Activated T-helper 1 cell treated with anti-CD3 and anti-CD28 coated beads, Interleukin-12 subunit alpha, Interleukin-12 subunit beta, Interleukin-2, Interleukin-4 antibody, amounts not matched to agents 30 ng/mL and 10 ng/mL and 1 ng/mL, durations not matched to agents 14 hours and 24 hours and 36 hours (primary cell): ENCODE results near the gene ERP44. TPM values are rescaled to one million over a fixed set of nuclear protein-coding genes. Genes with fewer than 3 reads are reported as not detected.
A peak's percentile ranks its signal among the peaks of the same experiment; 100 is the strongest.

Experiments used
- DNase-seq: peaks from one replicate; pipeline ENCODE4 v3.0.0; 2021; ENCODE audit warnings: low spot score
- H3K27ac Mint-ChIP-seq: one replicate; pipeline ENCODE4 v1.8.0; 2021; ENCODE audit warnings: mild to moderate bottlenecking, mixed read lengths
- H3K27me3 Mint-ChIP-seq: one replicate; pipeline ENCODE4 v1.8.0; 2022; ENCODE audit warnings: mild to moderate bottlenecking, moderate library complexity, mixed read lengths; ENCODE audit not compliant: insufficient read depth
- H3K36me3 Mint-ChIP-seq: one replicate; pipeline ENCODE4 v1.8.0; 2021; ENCODE audit warnings: low read depth, mixed read lengths
- H3K4me1 Mint-ChIP-seq: one replicate; pipeline ENCODE4 v1.8.0; 2021; ENCODE audit warnings: low read depth, mixed read lengths
- H3K4me3 Mint-ChIP-seq: one replicate; pipeline ENCODE4 v1.8.0; 2021; ENCODE audit warnings: mild to moderate bottlenecking, moderate library complexity, mixed read lengths
- H3K9me3 Mint-ChIP-seq: one replicate; pipeline ENCODE4 v1.8.0; 2021; ENCODE audit warnings: mixed read lengths
- intact Hi-C: fragments of 100-400 bp; cut with micrococcal nuclease; formaldehyde crosslinking; loops from one replicate; pipeline ENCODE4 v1.15.1; 2024
- total RNA-seq: library from RNA; stranded (reverse); gene quantifications from 2 replicates; pipeline ENCODE4 v1.2.3, GENCODE V29; 2022

The ERP44 gene
- total RNA-seq, 1 donor from 2014 or later, result 18.1 TPM

DNA sequence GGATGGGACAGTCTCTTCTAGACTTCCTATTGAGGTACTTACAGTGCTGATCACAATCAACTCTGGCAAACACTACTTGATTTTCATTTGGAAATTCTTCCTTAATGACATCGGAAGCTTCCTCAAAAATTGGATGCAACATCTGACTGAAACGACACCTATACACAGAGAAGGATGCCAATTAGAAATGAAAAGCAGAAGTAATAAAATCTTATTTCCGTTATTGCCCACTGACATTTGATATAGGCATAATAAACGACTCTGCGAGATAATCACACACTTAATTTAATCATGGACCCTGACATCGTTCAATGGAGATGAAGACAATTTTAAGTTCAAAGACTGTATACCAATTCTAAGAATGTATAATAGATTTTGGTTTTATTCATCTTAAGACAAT, 46.4 kb downstream of the ERP44 start:
- Mint-ChIP-seq H3K4me1 (peaks cover 4% of the 10 kb centered on the region), H3K36me3 (peaks cover 21% of the 10 kb centered on the region), H3K9me3 (no peaks in the 10 kb centered on the region), H3K27me3 (no peaks in the 10 kb centered on the region), H3K27ac (no peak overlapping the region), H3K4me3 (no peak overlapping the region)
- no peak for DNase-seq
- intact Hi-C loops, result no loop called here

- Mint-ChIP-seq H3K36me3 (peaks cover 30% of the 10 kb centered on the region), H3K4me3 (no peak overlapping the region), H3K27ac (no peak overlapping the region), H3K27me3 (no peaks in the 10 kb centered on the region), H3K9me3 (no peaks in the 10 kb centered on the region), H3K4me1 (peaks cover 4% of the 10 kb centered on the region)
- intact Hi-C loops, result no loop called here
- no peak for DNase-seq
Measured at GRCh38 chr9:100049551-100049950, 49.2 kb downstream of the ERP44 start.

DNA sequence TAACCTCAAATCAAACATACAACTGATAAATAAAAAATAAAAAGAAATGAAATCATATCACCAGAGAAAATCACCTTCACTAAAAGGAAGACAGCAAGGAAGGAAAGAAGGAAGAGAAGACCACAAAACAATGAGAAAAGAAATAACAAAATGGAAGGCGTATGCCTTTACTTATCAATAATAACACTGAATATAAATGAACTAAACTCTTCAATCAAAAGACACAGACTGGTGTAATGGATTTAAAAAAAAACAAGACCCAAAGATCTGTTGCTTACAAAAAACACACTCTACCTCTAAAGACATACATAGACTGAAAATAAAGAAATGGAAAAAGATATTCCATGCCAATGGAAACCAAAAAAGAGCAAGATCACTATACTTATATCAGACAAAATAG, 60.3 kb downstream of the ERP44 start:
- Mint-ChIP-seq H3K9me3 (peaks cover 19% of the 10 kb centered on the region), H3K27ac (no peak overlapping the region), H3K4me3 (no peak overlapping the region), H3K36me3 (peaks cover 39% of the 10 kb centered on the region), H3K4me1 (peaks cover 40% of the 10 kb centered on the region), H3K27me3 (no peaks in the 10 kb centered on the region)
- intact Hi-C loops, result no loop called here
- no peak for DNase-seq

GRCh38 chr9:100033877-100034551, 64.8 kb downstream of the ERP44 start:
- no peak overlapping the region for H3K27ac Mint-ChIP-seq
- peaks cover 41% of the 10 kb centered on the region for H3K4me1 Mint-ChIP-seq
- intact Hi-C loops, result loop anchor here (5.0 kb wide), 1 partner anchor 48 kb away; no protein-coding TSS in a partner anchor
- no peaks in the 10 kb centered on the region for H3K27me3 Mint-ChIP-seq
- H3K9me3 Mint-ChIP-seq, result peaks cover 7% of the 10 kb centered on the region
- H3K36me3 Mint-ChIP-seq, result peaks cover 22% of the 10 kb centered on the region
- H3K4me3 Mint-ChIP-seq, result no peak overlapping the region
- DNase-seq, result no peak

GRCh38 chr9:100030548-100030947, 68.3 kb downstream of the ERP44 start:
- H3K4me3 Mint-ChIP-seq, result no peak overlapping the region
- H3K36me3 Mint-ChIP-seq, result peaks cover 13% of the 10 kb centered on the region
- intact Hi-C loops, result loop anchor here (5.0 kb wide), 1 partner anchor 52 kb away; no protein-coding TSS in a partner anchor
- H3K9me3 Mint-ChIP-seq, result no peaks in the 10 kb centered on the region
- no peak for DNase-seq
- H3K27me3 Mint-ChIP-seq, result no peaks in the 10 kb centered on the region
- H3K27ac Mint-ChIP-seq, result no peak overlapping the region
- H3K4me1 Mint-ChIP-seq, result peaks cover 31% of the 10 kb centered on the region

- Mint-ChIP-seq H3K4me3 (no peak overlapping the region), H3K36me3 (peaks cover 9% of the 10 kb centered on the region), H3K4me1 (peaks cover 21% of the 10 kb centered on the region), H3K27me3 (no peaks in the 10 kb centered on the region), H3K27ac (no peak overlapping the region), H3K9me3 (no peaks in the 10 kb centered on the region)
- intact Hi-C loops, result loop anchor here (5.0 kb wide), 2 partner anchors 68 to 408 kb away; partner anchors contain the start of genes ERP44 and INVS
- DNase-seq, result no peak
Measured at GRCh38 chr9:100029251-100029650, 69.5 kb downstream of the ERP44 start.

DNA sequence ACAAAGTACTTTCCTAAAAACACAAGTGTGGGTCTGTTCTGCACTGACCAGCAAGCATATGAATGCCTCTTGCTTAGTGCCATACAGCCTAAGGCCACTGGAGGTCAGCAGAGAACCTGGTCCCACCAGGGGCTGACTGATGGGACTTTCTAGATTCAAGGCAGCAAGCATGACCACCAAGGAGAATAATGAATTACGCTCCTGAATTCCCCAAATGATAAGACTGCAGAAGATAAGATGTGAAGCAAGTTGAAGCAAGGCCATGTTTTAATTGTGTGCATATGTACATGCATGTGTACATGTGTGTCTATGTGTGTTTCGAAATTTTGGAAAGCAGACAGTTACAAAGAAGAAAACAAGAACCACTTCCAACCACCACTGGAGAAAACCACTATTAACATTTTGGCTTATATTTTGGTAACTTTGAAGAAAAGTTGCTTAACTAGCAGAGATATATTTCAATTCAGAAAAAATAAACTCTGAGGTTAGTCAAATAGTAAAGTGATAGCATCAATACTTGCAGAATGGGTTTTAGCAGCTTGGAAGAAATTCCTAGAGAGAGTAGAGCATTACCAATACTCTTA, 70.5 kb downstream of the ERP44 start:
- no peaks in the 10 kb centered on the region for H3K27me3 Mint-ChIP-seq
- peak; percentile 43 for DNase-seq
- intact Hi-C loops, result loop anchor here (1.0 to 5.0 kb wide), 5 partner anchors 69 to 567 kb away; partner anchors contain the start of genes ERP44 and INVS
- H3K9me3 Mint-ChIP-seq, result no peaks in the 10 kb centered on the region
- no peak overlapping the region for H3K4me3 Mint-ChIP-seq
- H3K36me3 Mint-ChIP-seq, result peaks cover 1% of the 10 kb centered on the region
- peaks cover 14% of the 10 kb centered on the region for H3K4me1 Mint-ChIP-seq
- no peak overlapping the region for H3K27ac Mint-ChIP-seq

- Mint-ChIP-seq H3K27me3 (no peaks in the 10 kb centered on the region), H3K27ac (no peak overlapping the region), H3K4me3 (no peak overlapping the region), H3K4me1 (peaks cover 14% of the 10 kb centered on the region), H3K36me3 (no peaks in the 10 kb centered on the region), H3K9me3 (no peaks in the 10 kb centered on the region)
- no peak for DNase-seq
- intact Hi-C loops, result loop anchor here (5.0 kb wide), 2 partner anchors 70 to 410 kb away; partner anchors contain the start of genes ERP44 and INVS
Measured at GRCh38 chr9:100027543-100027942, 71.3 kb downstream of the ERP44 start.

DNA sequence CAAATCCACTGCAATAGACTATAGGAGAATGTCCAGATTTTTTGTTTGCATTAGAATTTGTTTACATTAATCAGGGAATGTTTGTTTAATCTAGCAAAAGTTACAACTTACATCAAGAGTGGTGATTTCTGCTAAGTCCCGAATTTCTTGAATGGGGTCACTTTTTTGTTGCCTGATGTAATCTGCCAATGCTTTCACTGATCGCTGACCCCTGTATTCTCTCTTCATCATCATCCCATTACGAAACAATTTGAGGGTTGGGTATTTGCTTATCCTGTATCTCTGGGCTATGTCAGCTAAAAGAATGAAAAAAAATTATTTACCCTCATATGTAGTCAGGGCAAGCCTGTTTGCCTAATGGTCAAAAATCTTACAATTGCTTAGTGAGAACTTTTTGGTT, 76.9 kb downstream of the ERP44 start:
- H3K4me3 Mint-ChIP-seq, result no peak overlapping the region
- no peaks in the 10 kb centered on the region for H3K27me3 Mint-ChIP-seq
- H3K36me3 Mint-ChIP-seq, result peaks cover 19% of the 10 kb centered on the region
- peaks cover 6% of the 10 kb centered on the region for H3K4me1 Mint-ChIP-seq
- DNase-seq, result no peak
- no peaks in the 10 kb centered on the region for H3K9me3 Mint-ChIP-seq
- H3K27ac Mint-ChIP-seq, result no peak overlapping the region
- intact Hi-C loops, result no loop called here

GRCh38 chr9:100020121-100020795, 78.5 kb downstream of the ERP44 start:
- Mint-ChIP-seq H3K27me3 (no peaks in the 10 kb centered on the region), H3K27ac (no peak overlapping the region), H3K4me3 (no peak overlapping the region), H3K9me3 (no peaks in the 10 kb centered on the region), H3K36me3 (peaks cover 21% of the 10 kb centered on the region), H3K4me1 (peaks cover 6% of the 10 kb centered on the region)
- no peak for DNase-seq
- intact Hi-C loops, result no loop called here

- H3K9me3 Mint-ChIP-seq, result no peaks in the 10 kb centered on the region
- no peaks in the 10 kb centered on the region for H3K27me3 Mint-ChIP-seq
- peaks cover 6% of the 10 kb centered on the region for H3K4me1 Mint-ChIP-seq
- no peak overlapping the region for H3K27ac Mint-ChIP-seq
- H3K4me3 Mint-ChIP-seq, result no peak overlapping the region
- intact Hi-C loops, result no loop called here
- no peak for DNase-seq
- peaks cover 21% of the 10 kb centered on the region for H3K36me3 Mint-ChIP-seq
Measured at GRCh38 chr9:100019541-100019940, 79.3 kb downstream of the ERP44 start.

- Mint-ChIP-seq H3K9me3 (peaks cover 5% of the 10 kb centered on the region), H3K4me3 (no peak overlapping the region), H3K36me3 (peaks cover 18% of the 10 kb centered on the region), H3K27me3 (no peaks in the 10 kb centered on the region), H3K4me1 (peaks cover under 1% of the 10 kb centered on the region), H3K27ac (no peak overlapping the region)
- intact Hi-C loops, result no loop called here
- DNase-seq, result no peak
Measured at GRCh38 chr9:100014846-100015245, 84.0 kb downstream of the ERP44 start.

- H3K4me3 Mint-ChIP-seq, result no peak overlapping the region
- H3K27ac Mint-ChIP-seq, result no peak overlapping the region
- H3K4me1 Mint-ChIP-seq, result no peaks in the 10 kb centered on the region
- peaks cover 5% of the 10 kb centered on the region for H3K9me3 Mint-ChIP-seq
- intact Hi-C loops, result no loop called here
- H3K27me3 Mint-ChIP-seq, result no peaks in the 10 kb centered on the region
- no peak for DNase-seq
- peaks cover 14% of the 10 kb centered on the region for H3K36me3 Mint-ChIP-seq
Measured at GRCh38 chr9:100013573-100013972, 85.2 kb downstream of the ERP44 start.
